B cell (primary cell): Measurements from ENCODE around the gene KLHL7. TPM values are rescaled to one million over a fixed set of nuclear protein-coding genes. Genes with fewer than 3 reads are reported as not detected.

Experiments used
- ATAC-seq: fragments of 200-7000 bp; cut with Tn5 transposase; one replicate; pipeline ENCODE4 v1.10.0; 2021; ENCODE audit warnings: low read depth, mild to moderate bottlenecking, moderate number of reproducible peaks, moderate library complexity
- CTCF ChIA-PET: fragments of 350-600 bp; sonication (Branson Sonifier 250); formaldehyde crosslinking; loops from one replicate; lab custom pipeline; 2021; ENCODE audit warnings: antibody characterized with exemption, inconsistent platforms; lab: Charles Lee
- POLR2A ChIA-PET: fragments of 350-600 bp; sonication (Branson Sonifier 250); formaldehyde crosslinking; loops from one replicate; lab custom pipeline; 2021; ENCODE audit warnings: antibody characterized with exemption; lab: Charles Lee
- DNase-seq: peaks from one replicate; pipeline ENCODE4 v3.0.0; 2013
- H2AFZ ChIP-seq: 2 replicates; pipeline ENCODE4 v1.6.1; 2012; ENCODE audit warnings: mild to moderate bottlenecking, low read depth, low read length; ENCODE audit not compliant: insufficient read depth, poor library complexity, severe bottlenecking
- H3K27ac ChIP-seq, 2 donors: 1 replicate in 1 of 2; 2 replicates in 1 of 2; pipeline ENCODE4 v1.5.1; 2012 to 2013; ENCODE audit warnings: low read length in 2 of 2, mild to moderate bottlenecking in 2 of 2, moderate library complexity in 1 of 2
- H3K27me3 ChIP-seq, 4 experiments: fragments of 200-600 bp in 1 of 4; sonication (generic) in 1 of 4; replicated peaks in 1 of 4; 1 replicate in 2 of 4; 2 replicates in 2 of 4; pipeline versions ENCODE4 v1.6.1 to v1.7.0; 2013 to 2016; ENCODE audit warnings: low read length in 3 of 4, mild to moderate bottlenecking in 2 of 4, mixed read lengths in 1 of 4, moderate library complexity in 1 of 4; ENCODE audit not compliant: insufficient read depth in 4 of 4, control insufficient read depth in 3 of 4; ENCODE audit errors: control extremely low read depth in 1 of 4
- H3K36me3 ChIP-seq, 2 experiments: replicated peaks in 1 of 2; 1 replicate in 1 of 2; 2 replicates in 1 of 2; pipeline versions ENCODE4 v1.6.1 to v1.7.1; 2013; ENCODE audit warnings: low read length in 1 of 2; ENCODE audit not compliant: insufficient read depth in 2 of 2, control insufficient read depth in 1 of 2; ENCODE audit errors: control extremely low read depth in 1 of 2, extremely low read depth in 1 of 2
- H3K4me1 ChIP-seq, 2 donors: fragments of 200-600 bp in 1 of 2; sonication (generic) in 1 of 2; 1 replicate in 1 of 2; 2 replicates in 1 of 2; pipeline versions ENCODE4 v1.5.1 to v1.6.1; 2013 to 2017; ENCODE audit warnings: low read length in 2 of 2; ENCODE audit not compliant: control insufficient read depth in 2 of 2, insufficient read depth in 2 of 2
- H3K4me2 ChIP-seq: replicated peaks from 2 replicates; pipeline ENCODE3; 2012; ENCODE audit warnings: mild to moderate bottlenecking, low read depth, low read length; ENCODE audit not compliant: poor library complexity, severe bottlenecking
- H3K4me3 ChIP-seq, 5 experiments: fragments of 200-600 bp in 1 of 5; sonication (generic) in 1 of 5; 1 replicate in 3 of 5; 2 replicates in 2 of 5; pipeline versions ENCODE4 v1.5.1 to v1.7.0; 2011 to 2016; ENCODE audit warnings: low read length in 4 of 5, mild to moderate bottlenecking in 4 of 5, low read depth in 2 of 5, control low read depth in 1 of 5, moderate library complexity in 1 of 5; ENCODE audit not compliant: insufficient read depth in 1 of 5; ENCODE audit errors: control extremely low read depth in 1 of 5, extremely low read depth in 1 of 5
- H3K79me2 ChIP-seq: fragments of 200-600 bp; sonication (generic); one replicate; pipeline ENCODE4 v1.6.0; 2016; ENCODE audit warnings: low read length; ENCODE audit not compliant: control insufficient read depth, insufficient read depth
- H3K9ac ChIP-seq: fragments of 200-600 bp; sonication (generic); 2 replicates; pipeline ENCODE4 v1.6.1; 2017; ENCODE audit warnings: mild to moderate bottlenecking, low read length, moderate library complexity
- H3K9me3 ChIP-seq, 3 donors: one replicate each; pipeline versions ENCODE4 v1.6.1 to v1.7.1; 2013; ENCODE audit warnings: low read length in 2 of 3; ENCODE audit not compliant: control insufficient read depth in 2 of 3, insufficient read depth in 1 of 3; ENCODE audit errors: control extremely low read depth in 1 of 3
- H4K20me1 ChIP-seq: 2 replicates; pipeline ENCODE4 v1.6.0; 2012; ENCODE audit warnings: mild to moderate bottlenecking, low read length; ENCODE audit not compliant: insufficient read depth, control insufficient read depth, poor library complexity, severe bottlenecking
- H3K27ac Mint-ChIP-seq: one replicate; pipeline ENCODE4 v1.8.0; 2021; ENCODE audit warnings: mixed read lengths
- H3K27me3 Mint-ChIP-seq: one replicate; pipeline ENCODE4 v1.8.0; 2021; ENCODE audit warnings: mixed read lengths
- H3K4me1 Mint-ChIP-seq: one replicate; pipeline ENCODE4 v1.8.0; 2021; ENCODE audit warnings: mixed read lengths
- H3K4me3 Mint-ChIP-seq: one replicate; pipeline ENCODE4 v1.8.0; 2021; ENCODE audit warnings: mixed read lengths
- H3K9me3 Mint-ChIP-seq: one replicate; pipeline ENCODE4 v1.8.0; 2022; ENCODE audit warnings: mixed read lengths; ENCODE audit not compliant: insufficient read depth
- EZH2 ChIP-seq: IDR thresholded peaks from 2 replicates; pipeline ENCODE4 v1.6.1; 2012; ENCODE audit warnings: borderline replicate concordance, low read depth, mild to moderate bottlenecking, moderate library complexity, low read length; ENCODE audit not compliant: insufficient read depth, poor library complexity, severe bottlenecking
- WGBS: methylation state at CpG from one replicate; pipeline ENCODE4 v1.1.5; 2013; ENCODE audit warnings: missing lambda C conversion rate; ENCODE audit not compliant: insufficient coverage; 5-methylcytosine and 5-hydroxymethylcytosine counted together
- intact Hi-C: fragments of 100-400 bp; cut with micrococcal nuclease; formaldehyde crosslinking; loops from one replicate; pipeline ENCODE4 v1.10.0; 2022
- polyA plus RNA-seq: library from polyadenylated mRNA; depleted of rRNA; stranded (reverse); fragments of >200 nt; gene quantifications from 2 replicates; pipeline ENCODE4 v1.2.3, GENCODE V29; 2012
- total RNA-seq, 2 donors: library from RNA; stranded (reverse); fragments of 120-200 nt in 1 of 2; gene quantifications; 1 replicate in 1 of 2; 2 replicates in 1 of 2; pipeline versions ENCODE4 v1.2.3 to v1.2.4, GENCODE V29; 2013 to 2022
- TF ChIP-seq, protein P1 (sequence below): fragments of 200-600 bp; IDR thresholded peaks from one replicate; pipeline ENCODE4 v1.8.0; 2022; ENCODE audit warnings: antibody characterized with exemption, mild to moderate bottlenecking

The KLHL7 gene
- total and polyA plus RNA-seq, 2 donors (not counting 1 experiment from before 2014, with no cell fraction given): 9.2 to 22.8 TPM

DNA sequence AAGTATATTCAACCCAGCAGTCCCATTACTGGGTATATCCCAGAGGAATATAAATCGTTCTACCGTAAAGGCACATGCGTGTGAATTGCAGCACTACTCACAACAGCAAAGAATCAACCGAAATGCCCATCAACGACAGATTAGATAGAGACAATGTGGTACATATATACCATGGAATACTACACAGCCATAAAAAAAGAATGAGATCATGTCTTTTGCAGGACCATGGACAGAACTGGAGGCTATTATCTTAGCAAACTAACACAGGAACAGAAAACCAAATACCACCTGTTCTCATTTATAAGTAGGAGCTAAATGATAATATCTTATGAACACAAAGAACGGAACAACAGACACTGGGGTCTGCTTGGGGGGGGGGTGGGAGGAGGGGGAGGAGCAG, 44.3 kb upstream of the KLHL7 start:
- Histone ChIP-seq H3K9ac (no peak overlapping the region), H4K20me1 (no peaks in the 10 kb centered on the region), H3K27me3 (no peaks in the 10 kb centered on the region), H3K4me2 (no peak overlapping the region), H2AFZ (no peak overlapping the region), H3K36me3 (no peaks in the 10 kb centered on the region), H3K4me3 (no peak overlapping the region), H3K79me2 (no peaks in the 10 kb centered on the region), H3K27ac (no peak overlapping the region), H3K9me3 (no peaks in the 10 kb centered on the region), H3K4me1 (no peaks in the 10 kb centered on the region)
- ChIA-PET POLR2A (no interaction called here), CTCF (interaction anchor here (1.1 kb wide), 1 partner anchor 25 kb away, joined by 3 read pairs; no protein-coding TSS in a partner anchor)
- no CpG with 5 or more reads among the region's 6 CpGs for WGBS
- Mint-ChIP-seq H3K9me3 (no peaks in the 10 kb centered on the region), H3K27me3 (no peaks in the 10 kb centered on the region), H3K4me3 (no peak overlapping the region), H3K27ac (no peak overlapping the region), H3K4me1 (no peaks in the 10 kb centered on the region)
- ATAC-seq (no peak), DNase-seq (no peak)
- TF ChIP-seq, protein P1, sequence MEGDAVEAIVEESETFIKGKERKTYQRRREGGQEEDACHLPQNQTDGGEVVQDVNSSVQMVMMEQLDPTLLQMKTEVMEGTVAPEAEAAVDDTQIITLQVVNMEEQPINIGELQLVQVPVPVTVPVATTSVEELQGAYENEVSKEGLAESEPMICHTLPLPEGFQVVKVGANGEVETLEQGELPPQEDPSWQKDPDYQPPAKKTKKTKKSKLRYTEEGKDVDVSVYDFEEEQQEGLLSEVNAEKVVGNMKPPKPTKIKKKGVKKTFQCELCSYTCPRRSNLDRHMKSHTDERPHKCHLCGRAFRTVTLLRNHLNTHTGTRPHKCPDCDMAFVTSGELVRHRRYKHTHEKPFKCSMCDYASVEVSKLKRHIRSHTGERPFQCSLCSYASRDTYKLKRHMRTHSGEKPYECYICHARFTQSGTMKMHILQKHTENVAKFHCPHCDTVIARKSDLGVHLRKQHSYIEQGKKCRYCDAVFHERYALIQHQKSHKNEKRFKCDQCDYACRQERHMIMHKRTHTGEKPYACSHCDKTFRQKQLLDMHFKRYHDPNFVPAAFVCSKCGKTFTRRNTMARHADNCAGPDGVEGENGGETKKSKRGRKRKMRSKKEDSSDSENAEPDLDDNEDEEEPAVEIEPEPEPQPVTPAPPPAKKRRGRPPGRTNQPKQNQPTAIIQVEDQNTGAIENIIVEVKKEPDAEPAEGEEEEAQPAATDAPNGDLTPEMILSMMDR: no peak
- TF ChIP-seq EZH2: no peak
- intact Hi-C loops: no loop called here

DNA sequence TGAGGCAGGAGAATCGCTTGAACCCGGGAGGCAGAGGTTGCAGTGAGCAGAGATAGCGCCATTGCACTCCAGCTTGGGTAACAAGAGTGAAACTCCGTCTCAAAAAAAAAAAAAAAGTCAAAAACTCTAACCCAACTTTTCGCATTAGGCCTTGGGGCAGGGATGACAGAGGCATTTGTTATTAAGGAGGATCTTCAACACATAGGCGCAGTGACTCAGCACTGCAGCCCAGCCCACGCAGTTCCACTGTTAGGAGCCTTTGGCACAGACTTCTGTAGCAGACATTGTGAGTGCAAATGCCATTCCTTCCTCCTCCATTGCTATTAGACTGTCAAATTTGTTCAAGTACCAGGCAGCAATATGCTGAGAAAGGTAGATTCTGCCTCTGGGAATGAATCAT, 43.1 kb upstream of the KLHL7 start:
- Mint-ChIP-seq H3K4me1 (no peaks in the 10 kb centered on the region), H3K4me3 (no peak overlapping the region), H3K27me3 (peaks cover 3% of the 10 kb centered on the region), H3K27ac (no peak overlapping the region), H3K9me3 (no peaks in the 10 kb centered on the region)
- TF ChIP-seq, protein P1: no peak
- TF ChIP-seq EZH2: no peak
- DNase-seq (no peak), ATAC-seq (no peak)
- no peaks in the 10 kb centered on the region for H3K36me3 ChIP-seq
- H3K27ac ChIP-seq: no peak overlapping the region
- ChIA-PET POLR2A (no interaction called here), CTCF (no interaction called here)
- 100% methylated on average over 3 of the region's 7 CpGs for WGBS
- intact Hi-C loops: no loop called here
- H2AFZ ChIP-seq: no peak overlapping the region
- no peaks in the 10 kb centered on the region for H4K20me1 ChIP-seq
- H3K4me1 ChIP-seq: no peaks in the 10 kb centered on the region
- no peaks in the 10 kb centered on the region for H3K27me3 ChIP-seq
- no peak overlapping the region for H3K4me2 ChIP-seq
- no peaks in the 10 kb centered on the region for H3K79me2 ChIP-seq
- no peak overlapping the region for H3K4me3 ChIP-seq
- H3K9me3 ChIP-seq: no peaks in the 10 kb centered on the region
- no peak overlapping the region for H3K9ac ChIP-seq
